HCT116 (cell line): ENCODE measurements around the gene ZSCAN25. TPM values are rescaled to one million over a fixed set of nuclear protein-coding genes. Genes with fewer than 3 reads are reported as not detected.
A peak's percentile ranks its signal among the peaks of the same experiment; 100 is the strongest.
"Not testable (repeated sequence)": the region's sequence is repeated elsewhere in the genome, so short reads cannot be mapped to it uniquely, and the experiment has no call there.

Experiments
- ATAC-seq: fragments of 200-7000 bp; cut with Tn5 transposase; 2 replicates; pipeline ENCODE4 v1.9.1; 2020; ENCODE audit warnings: mild to moderate bottlenecking, moderate library complexity
- BruUV-seq: library from RNA; stranded (reverse); fragments of 400-500 nt; replicated peaks from 2 replicates; lab custom pipeline; 2021; lab: Mats Ljungman, UMichigan
- CTCF ChIA-PET: fragments of 300-600 bp; sonication (Branson Sonifier 250); formaldehyde crosslinking; loops from one replicate; lab custom pipeline; 2021; ENCODE audit warnings: antibody characterized with exemption; lab: Charles Lee
- POLR2A ChIA-PET: fragments of 300-600, 350-600 bp; sonication (Branson Sonifier 250); formaldehyde crosslinking; loops from one replicate; lab custom pipeline; 2021; ENCODE audit warnings: antibody characterized with exemption; lab: Charles Lee
- RAD21 ChIA-PET, 2 experiments: fragments of 300-600 bp; sonication (Branson Sonifier 250); formaldehyde crosslinking; loops; one replicate each; lab custom pipeline; 2023; ENCODE audit warnings: low total read pairs in 2 of 2; ENCODE audit not compliant: uncharacterized antibody in 2 of 2, unreplicated experiment in 2 of 2, low non-redundant PET in 1 of 2; lab: Charles Lee
- DNase-seq: peaks from one replicate; pipeline ENCODE4 v3.0.0-alpha.2; 2010; ENCODE audit warnings: low read depth, low spot score
- H2AFZ ChIP-seq: fragments of 200-600 bp; shearing (Covaris generic), sonication (generic); 2 replicates; pipeline ENCODE4 v1.6.1; 2017; ENCODE audit warnings: low read depth, mixed run types, mixed read lengths, antibody characterized with exemption, low read length; ENCODE audit not compliant: poor library complexity, severe bottlenecking
- H3K27ac ChIP-seq: 2 replicates; pipeline ENCODE4 v1.5.1; 2012; ENCODE audit warnings: low read depth, low read length
- H3K27me3 ChIP-seq: fragments of 200-600 bp; sonication (generic); 2 replicates; pipeline ENCODE4 v1.6.1; 2016; ENCODE audit warnings: mixed run types, low read length, mixed read lengths; ENCODE audit not compliant: insufficient read depth
- H3K36me3 ChIP-seq, 2 experiments: fragments of 200-500 bp in 1 of 2; fragments of 200-600 bp in 1 of 2; sonication (Bioruptor generic) in 1 of 2; sonication (generic) in 1 of 2; 2 replicates each; pipeline versions ENCODE4 v1.5.1 to v1.6.1; 2014 to 2016; ENCODE audit warnings: low read length in 2 of 2, inconsistent platforms in 1 of 2, mixed read lengths in 1 of 2, mixed run types in 1 of 2; ENCODE audit not compliant: insufficient read depth in 2 of 2, control insufficient read depth in 1 of 2
- H3K4me1 ChIP-seq, 2 experiments: fragments of 200-600 bp in 1 of 2; sonication (generic) in 1 of 2; 2 replicates each; pipeline versions ENCODE4 v1.5.1 to v1.6.1; 2012 to 2017; ENCODE audit warnings: low read length in 2 of 2, inconsistent platforms in 1 of 2, mild to moderate bottlenecking in 1 of 2, mixed read lengths in 1 of 2, mixed run types in 1 of 2, moderate library complexity in 1 of 2; ENCODE audit not compliant: insufficient read depth in 2 of 2, control insufficient read depth in 1 of 2
- H3K4me2 ChIP-seq: fragments of 200-600 bp; sonication (generic); 2 replicates; pipeline ENCODE4 v1.6.1; 2017; ENCODE audit warnings: mixed run types, low read length, mixed read lengths
- H3K4me3 ChIP-seq, 2 experiments: fragments of 200-600 bp in 1 of 2; sonication (generic) in 1 of 2; replicated peaks in 1 of 2; 2 replicates each; pipeline ENCODE4 v1.5.1; 2011 to 2016; ENCODE audit warnings: low read length in 2 of 2, control low read depth in 1 of 2, low read depth in 1 of 2, mild to moderate bottlenecking in 1 of 2, mixed read lengths in 1 of 2, mixed run types in 1 of 2
- H3K79me2 ChIP-seq: fragments of 200-600 bp; sonication (generic); 2 replicates; pipeline ENCODE4 v1.6.1; 2017; ENCODE audit warnings: mild to moderate bottlenecking, mixed run types, low read length, moderate library complexity, mixed read lengths; ENCODE audit not compliant: insufficient read depth
- H3K9ac ChIP-seq: fragments of 200-600 bp; sonication (generic); 2 replicates; pipeline ENCODE4 v1.6.1; 2016; ENCODE audit warnings: low read length, mixed read lengths
- H3K9me2 ChIP-seq: fragments of 200-600 bp; sonication (generic), shearing (Covaris generic); 2 replicates; pipeline ENCODE4 v1.6.1; 2017; ENCODE audit warnings: mixed run types, mild to moderate bottlenecking, moderate library complexity; ENCODE audit not compliant: insufficient read depth
- H3K9me3 ChIP-seq, 2 experiments: fragments of 200-500 bp in 1 of 2; fragments of 200-600 bp in 1 of 2; sonication (Bioruptor generic) in 1 of 2; sonication (generic) in 1 of 2; 2 replicates each; pipeline ENCODE4 v1.6.1; 2014 to 2017; ENCODE audit warnings: low read length in 2 of 2, mixed read lengths in 2 of 2, inconsistent platforms in 1 of 2, low read depth in 1 of 2, mild to moderate bottlenecking in 1 of 2, mixed run types in 1 of 2, moderate library complexity in 1 of 2; ENCODE audit not compliant: control insufficient read depth in 1 of 2, insufficient read depth in 1 of 2
- H4K20me1 ChIP-seq: fragments of 200-600 bp; sonication (generic), shearing (Covaris generic); 2 replicates; pipeline ENCODE4 v1.6.1; 2017; ENCODE audit warnings: mixed run types, mild to moderate bottlenecking, moderate library complexity; ENCODE audit not compliant: insufficient read depth
- EZH2phosphoT487 ChIP-seq: fragments of 200-600 bp; IDR thresholded peaks from 2 replicates; pipeline ENCODE4 v1.6.1; 2018; ENCODE audit warnings: antibody characterized with exemption, borderline replicate concordance
- JUND ChIP-seq: IDR thresholded peaks from 2 replicates; pipeline ENCODE4 v1.6.1; 2012
- POLR2AphosphoS5 ChIP-seq: IDR thresholded peaks from 2 replicates; pipeline ENCODE4 v1.6.1; 2011; ENCODE audit warnings: mild to moderate bottlenecking, low read depth, low read length, moderate library complexity
- RAD21 ChIP-seq: IDR thresholded peaks from 2 replicates; pipeline ENCODE4 v1.6.1; 2012; ENCODE audit warnings: low read depth, mild to moderate bottlenecking
- ZNF274 ChIP-seq: fragments of 200-500 bp; sonication (Bioruptor generic); IDR thresholded peaks from 2 replicates; pipeline ENCODE4 v1.6.1; 2014; ENCODE audit warnings: mild to moderate bottlenecking, low read depth, low read length, inconsistent platforms
- intact Hi-C: fragments of 100-400 bp; cut with micrococcal nuclease; formaldehyde crosslinking; loops from 2 replicates; pipeline ENCODE4 v1.10.0; 2022
- total RNA-seq: library from RNA; stranded (reverse); gene quantifications from one replicate; pipeline ENCODE4 v1.2.1, GENCODE V29; 2021; ENCODE audit not compliant: unreplicated experiment
- TF ChIP-seq, protein P1 (sequence below), 3 experiments: fragments of 200-600 bp in 1 of 3; sonication (generic) in 1 of 3; IDR thresholded peaks in 2 of 3; conservative IDR thresholded peaks in 1 of 3; 2 replicates each; pipeline ENCODE4 v1.5.1; 2012 to 2017; ENCODE audit warnings: low read depth in 2 of 3, low read length in 2 of 3, antibody characterized with exemption in 1 of 3, borderline replicate concordance in 1 of 3, control low read depth in 1 of 3, mild to moderate bottlenecking in 1 of 3, mixed read lengths in 1 of 3, mixed run types in 1 of 3, moderate library complexity in 1 of 3; ENCODE audit not compliant: insufficient read depth in 1 of 3

ZSCAN25 gene
- total RNA-seq, 1 experiment from 2014 or later = 14.0 TPM

DNA sequence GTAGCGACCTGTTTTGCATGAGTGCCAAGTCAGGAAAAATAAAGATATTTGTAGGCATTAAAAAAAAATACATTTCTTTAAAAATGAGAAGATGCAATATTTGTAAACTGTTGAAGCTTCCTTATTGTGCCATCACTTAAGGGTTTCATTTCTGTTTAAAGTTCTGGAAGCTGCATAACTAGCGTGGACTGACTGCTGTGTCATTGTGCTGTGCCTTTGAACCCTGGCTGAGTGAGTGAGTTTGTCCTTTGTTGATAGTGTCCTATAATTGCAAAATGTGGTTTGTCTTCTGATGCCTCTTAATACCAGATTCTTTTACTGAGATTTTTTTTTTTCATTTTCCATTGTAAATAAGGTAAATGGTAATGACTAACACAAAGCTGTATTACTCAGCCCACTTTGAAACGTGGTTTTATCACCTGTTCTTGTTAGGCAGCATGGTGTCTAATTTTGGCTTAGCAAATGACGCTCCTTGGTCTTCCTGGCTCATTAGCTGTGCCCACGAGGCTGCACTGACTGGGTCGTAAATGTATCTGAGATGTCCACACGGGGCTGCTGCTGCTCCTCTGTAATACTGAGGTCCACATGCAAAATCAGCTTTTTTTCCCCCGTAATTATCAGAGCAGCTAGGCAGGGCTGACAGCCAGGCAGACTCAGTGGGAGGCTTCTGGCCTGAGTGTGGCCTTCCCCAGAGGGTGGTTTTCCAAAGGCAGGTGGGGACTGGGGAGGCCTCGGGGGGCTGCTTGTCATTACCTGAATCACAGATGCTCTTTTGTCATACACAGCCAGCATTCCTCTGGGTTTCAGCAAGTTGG lies 14.8 kb downstream of the ZSCAN25 start:
- Histone ChIP-seq H2AFZ (no peak overlapping the region), H3K9ac (no peak overlapping the region), H3K79me2 (no peaks in the 10 kb centered on the region; the same call in 1 of the 2 replicates), H3K4me1 (no peaks in the 10 kb centered on the region), H3K4me2 (no peak overlapping the region), H4K20me1 (peaks cover 7% of the 10 kb centered on the region; the same call in 1 of the 2 replicates), H3K36me3 (peaks cover 15 to 35% of the 10 kb centered on the region in 2 experiments; a peak in 3 of 4 replicates), H3K27me3 (no peaks in the 10 kb centered on the region), H3K9me2 (no peaks in the 10 kb centered on the region), H3K9me3 (no peaks in the 10 kb centered on the region), H3K27ac (no peak overlapping the region), H3K4me3 (no peak overlapping the region)
- RAD21 ChIA-PET = no interaction called here
- no TSS peak for BruUV-seq
- ATAC-seq (peak; percentile 54; the same call in 1 of the 2 replicates), DNase-seq (no peak)
- POLR2A ChIA-PET = no interaction called here
- CTCF ChIA-PET = interaction anchor here (1.1 kb wide), 2 partner anchors 288 to 359 kb away, joined by 3 to 4 read pairs; partner anchors contain the start of gene TRIM4
- TF ChIP-seq, protein P1, sequence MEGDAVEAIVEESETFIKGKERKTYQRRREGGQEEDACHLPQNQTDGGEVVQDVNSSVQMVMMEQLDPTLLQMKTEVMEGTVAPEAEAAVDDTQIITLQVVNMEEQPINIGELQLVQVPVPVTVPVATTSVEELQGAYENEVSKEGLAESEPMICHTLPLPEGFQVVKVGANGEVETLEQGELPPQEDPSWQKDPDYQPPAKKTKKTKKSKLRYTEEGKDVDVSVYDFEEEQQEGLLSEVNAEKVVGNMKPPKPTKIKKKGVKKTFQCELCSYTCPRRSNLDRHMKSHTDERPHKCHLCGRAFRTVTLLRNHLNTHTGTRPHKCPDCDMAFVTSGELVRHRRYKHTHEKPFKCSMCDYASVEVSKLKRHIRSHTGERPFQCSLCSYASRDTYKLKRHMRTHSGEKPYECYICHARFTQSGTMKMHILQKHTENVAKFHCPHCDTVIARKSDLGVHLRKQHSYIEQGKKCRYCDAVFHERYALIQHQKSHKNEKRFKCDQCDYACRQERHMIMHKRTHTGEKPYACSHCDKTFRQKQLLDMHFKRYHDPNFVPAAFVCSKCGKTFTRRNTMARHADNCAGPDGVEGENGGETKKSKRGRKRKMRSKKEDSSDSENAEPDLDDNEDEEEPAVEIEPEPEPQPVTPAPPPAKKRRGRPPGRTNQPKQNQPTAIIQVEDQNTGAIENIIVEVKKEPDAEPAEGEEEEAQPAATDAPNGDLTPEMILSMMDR (IDR thresholded peaks at IDR 0.05 in 2 of 3, conservative IDR thresholded peaks at IDR 0.05 in 1 of 3; ENCODE audit: borderline replicate concordance in 1 of 3, insufficient read depth in 1 of 3, low read depth in 2 of 3, low read length in 2 of 3) = peak in 2 of 3 experiments; percentile 21 to 26; a peak in 3 of 6 replicates
- no peak for TF ChIP-seq ZNF274
- no peak for TF ChIP-seq POLR2AphosphoS5
- no peak for TF ChIP-seq EZH2phosphoT487
- peak; percentile 67 for TF ChIP-seq RAD21
- TF ChIP-seq JUND = no peak; the same call in 1 of the 2 replicates
- intact Hi-C loops = loop anchor here (10.0 kb wide), 1 partner anchor 203 kb away; no protein-coding TSS in a partner anchor

DNA sequence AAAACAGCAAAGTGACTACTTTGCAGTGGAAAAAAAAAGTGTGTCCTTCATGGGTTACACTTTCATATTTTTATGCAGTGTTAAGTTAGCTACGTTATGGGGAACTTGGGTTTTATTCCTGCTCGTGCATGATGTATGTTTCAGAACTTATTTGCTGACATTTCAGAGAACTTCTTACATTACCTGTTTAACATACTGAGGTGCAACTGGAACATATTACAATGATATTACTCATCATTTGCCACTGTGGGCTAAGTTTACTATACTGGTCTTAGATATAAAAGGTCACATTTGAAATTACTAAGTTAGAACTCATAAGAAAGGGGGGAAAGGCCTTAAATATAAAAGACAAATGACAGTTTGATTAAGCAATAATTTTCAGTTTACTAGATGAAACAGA lies 20.7 kb downstream of the ZSCAN25 start:
- intact Hi-C loops = loop anchor here (10.0 kb wide), 1 partner anchor 197 kb away; no protein-coding TSS in a partner anchor
- H2AFZ ChIP-seq, CTCF ChIA-PET, H3K9me2 ChIP-seq, H3K4me1 ChIP-seq, H3K27me3 ChIP-seq, H3K9ac ChIP-seq, H3K4me3 ChIP-seq, POLR2A ChIA-PET, BruUV-seq, ATAC-seq, H3K9me3 ChIP-seq, RAD21 ChIA-PET, H3K27ac ChIP-seq, H3K79me2 ChIP-seq, H3K4me2 ChIP-seq, H4K20me1 ChIP-seq, H3K36me3 ChIP-seq, DNase-seq: not testable (repeated sequence)
